Measurements from ENCODE around the gene ZDHHC13. TPM values are rescaled to one million over a fixed set of nuclear protein-coding genes. Genes with fewer than 3 reads are reported as not detected.

ZDHHC13 gene
- polyA plus RNA-seq, 1 of the 3 experiments (the other 2 are of a cell fraction): 8.2 TPM

- TF ChIP-seq MAX (IDR thresholded peaks at IDR 0.05; ENCODE audit: low read depth) (no peak), FOSL2 (IDR thresholded peaks at IDR 0.05; ENCODE audit: borderline replicate concordance, low read depth) (no peak), MXI1 (IDR thresholded peaks at IDR 0.05; ENCODE audit: low read depth, low read length) (no peak), FOXM1 (IDR thresholded peaks at IDR 0.05; ENCODE audit: low read depth) (no peak), REST (IDR thresholded peaks at IDR 0.05; ENCODE audit: low read depth, low read length) (no peak), TEAD4 (IDR thresholded peaks at IDR 0.05; ENCODE audit: borderline replicate concordance, insufficient read depth) (no peak), NFIC (IDR thresholded peaks at IDR 0.05; ENCODE audit: borderline replicate concordance) (no peak), TCF12 (IDR thresholded peaks at IDR 0.05) (no peak), USF1 (IDR thresholded peaks at IDR 0.05; ENCODE audit: borderline replicate concordance, low read depth) (no peak), RXRA (IDR thresholded peaks at IDR 0.05; ENCODE audit: borderline replicate concordance, low read depth) (no peak), YY1 (IDR thresholded peaks at IDR 0.05; ENCODE audit: low read depth) (no peak), USF2 (IDR thresholded peaks at IDR 0.05; ENCODE audit: borderline replicate concordance, low read depth, low read length) (no peak)
- no peaks in the 10 kb centered on the region for H3K79me2 ChIP-seq (ENCODE audit: insufficient read depth)
- no peaks in the 10 kb centered on the region for H3F3A ChIP-seq (replicated peaks; ENCODE audit: insufficient read depth)
- 37% methylated on average over 3 of the region's 3 CpGs for WGBS (ENCODE audit: low lambda C conversion rate)
- POLR2A ChIA-PET: no interaction called here
- DNase-seq: no peak
- no peak overlapping the region for H3K9ac ChIP-seq
- peaks cover 6% of the 10 kb centered on the region; the same call in 1 of the 2 replicates for H3K27me3 ChIP-seq (ENCODE audit: insufficient read depth)
- no peaks in the 10 kb centered on the region for H3K9me3 ChIP-seq
- no peak overlapping the region for H3K4me2 ChIP-seq
- CTCF ChIA-PET: interaction anchor here (0.8 to 1.0 kb wide), 3 partner anchors 22 to 182 kb away, joined by 3 read pairs; no protein-coding TSS in a partner anchor
- no peak overlapping the region for H3K4me3 ChIP-seq (ENCODE audit: low read depth in 2 of 2, low read length in 1 of 2)
- H2AFZ ChIP-seq (ENCODE audit: low read depth): no peak overlapping the region
- no peaks in the 10 kb centered on the region for H3K36me3 ChIP-seq (replicated peaks in 1 of 2; ENCODE audit: control insufficient read depth in 1 of 2, insufficient read depth in 2 of 2, low read length in 1 of 2)
- no peaks in the 10 kb centered on the region for H3K9me2 ChIP-seq
- no peak overlapping the region for H3K27ac ChIP-seq (ENCODE audit: low read depth in 2 of 2, low read length in 1 of 2)
- H3K4me1 ChIP-seq (ENCODE audit: control insufficient read depth in 1 of 2, insufficient read depth in 2 of 2, low read depth in 1 of 2, low read length in 1 of 2): peaks cover 0 to 2% of the 10 kb centered on the region in 2 experiments; a peak in 1 of 4 replicates
- H4K20me1 ChIP-seq (ENCODE audit: insufficient read depth): no peaks in the 10 kb centered on the region
Observed at GRCh38 chr11:19099093-19099492, 17.9 kb upstream of the ZDHHC13 start.
